Trophoblast cell (in vitro differentiated cells and primary cell): Measurements from ENCODE around the gene ACSM2A.
"Not testable (repeated sequence)": the region's sequence is repeated elsewhere in the genome, so short reads cannot be mapped to it uniquely, and the experiment has no call there.

Source experiments
- DNase-seq, 2 donors: peaks; one replicate each; pipeline ENCODE4 v3.0.0-alpha.2; 2016
- H2AFZ ChIP-seq: 2 replicates; pipeline ENCODE4 v1.6.1; 2013; ENCODE audit warnings: low read length, moderate library complexity, mild to moderate bottlenecking; ENCODE audit not compliant: insufficient read depth, poor library complexity
- H2AK5ac ChIP-seq: 2 replicates; pipeline ENCODE4 v1.6.1; 2013; ENCODE audit warnings: mild to moderate bottlenecking, low read length
- H2BK120ac ChIP-seq: 2 replicates; pipeline ENCODE4 v1.6.1; 2013; ENCODE audit warnings: low read length, mild to moderate bottlenecking, moderate library complexity; ENCODE audit not compliant: insufficient read depth, poor library complexity
- H2BK12ac ChIP-seq: 2 replicates; pipeline ENCODE4 v1.6.1; 2013; ENCODE audit warnings: mild to moderate bottlenecking, low read length, moderate library complexity
- H2BK5ac ChIP-seq: 2 replicates; pipeline ENCODE4 v1.6.1; 2013; ENCODE audit warnings: low read length, low read depth, moderate library complexity, mild to moderate bottlenecking; ENCODE audit not compliant: poor library complexity
- H3K14ac ChIP-seq: 2 replicates; pipeline ENCODE4 v1.6.1; 2013; ENCODE audit warnings: mild to moderate bottlenecking, low read length
- H3K18ac ChIP-seq: 2 replicates; pipeline ENCODE4 v1.6.1; 2013; ENCODE audit warnings: mild to moderate bottlenecking, low read length
- H3K23ac ChIP-seq: 2 replicates; pipeline ENCODE4 v1.6.1; 2013; ENCODE audit warnings: low read length
- H3K27ac ChIP-seq: 2 replicates; pipeline ENCODE4 v1.5.1; 2013; ENCODE audit warnings: low read depth, mild to moderate bottlenecking, inconsistent platforms, low read length, moderate library complexity
- H3K27me3 ChIP-seq: 2 replicates; pipeline ENCODE4 v1.6.1; 2013; ENCODE audit warnings: inconsistent platforms, mild to moderate bottlenecking, low read length, moderate library complexity; ENCODE audit not compliant: insufficient read depth
- H3K36me3 ChIP-seq, 2 experiments: 1 replicate in 1 of 2; 2 replicates in 1 of 2; pipeline ENCODE4 v1.6.1; 2013; ENCODE audit warnings: low read length in 2 of 2, mild to moderate bottlenecking in 2 of 2, moderate library complexity in 1 of 2; ENCODE audit not compliant: insufficient read depth in 2 of 2, control insufficient read depth in 1 of 2
- H3K4ac ChIP-seq: 2 replicates; pipeline ENCODE4 v1.6.1; 2013; ENCODE audit warnings: low read depth, mild to moderate bottlenecking, low read length, moderate library complexity
- H3K4me1 ChIP-seq, 2 experiments: 1 replicate in 1 of 2; 2 replicates in 1 of 2; pipeline ENCODE4 v1.6.1; 2013; ENCODE audit warnings: low read length in 2 of 2, mild to moderate bottlenecking in 2 of 2, moderate library complexity in 1 of 2; ENCODE audit not compliant: insufficient read depth in 2 of 2, control insufficient read depth in 1 of 2
- H3K4me2 ChIP-seq: 2 replicates; pipeline ENCODE4 v1.6.1; 2013; ENCODE audit warnings: inconsistent platforms, mild to moderate bottlenecking, low read length, moderate library complexity
- H3K4me3 ChIP-seq: 2 replicates; pipeline ENCODE4 v1.5.1; 2013; ENCODE audit warnings: mild to moderate bottlenecking, low read depth, low read length, inconsistent platforms
- H3K79me1 ChIP-seq: one replicate; pipeline ENCODE4 v1.6.1; 2013; ENCODE audit warnings: low read length
- H3K79me2 ChIP-seq: 2 replicates; pipeline ENCODE4 v1.6.1; 2013; ENCODE audit warnings: low read length, mild to moderate bottlenecking; ENCODE audit not compliant: control insufficient read depth, insufficient read depth, poor library complexity
- H3K9ac ChIP-seq: 2 replicates; pipeline ENCODE4 v1.6.1; 2013; ENCODE audit warnings: mild to moderate bottlenecking, low read length
- H3K9me3 ChIP-seq: 2 replicates; pipeline ENCODE4 v1.6.1; 2013; ENCODE audit warnings: low read depth, mild to moderate bottlenecking, control low read depth, inconsistent platforms, low read length; ENCODE audit not compliant: insufficient read depth
- H4K12ac ChIP-seq: 2 replicates; pipeline ENCODE4 v1.6.1; 2013; ENCODE audit warnings: low read depth, mild to moderate bottlenecking, low read length, moderate library complexity
- H4K8ac ChIP-seq: 2 replicates; pipeline ENCODE4 v1.6.1; 2013; ENCODE audit warnings: low read depth, mild to moderate bottlenecking, low read length, moderate library complexity
- H4K91ac ChIP-seq: one replicate; pipeline ENCODE4 v1.6.1; 2013; ENCODE audit warnings: low read depth, mild to moderate bottlenecking, low read length, moderate library complexity
- WGBS: extraction: QIAGEN DNeasy Blood & Tissue Kit; methylation state at CpG from one replicate; pipeline ENCODE4 v1.1.7; 2013; ENCODE audit warnings: missing lambda C conversion rate; ENCODE audit not compliant: insufficient read length, insufficient coverage; ENCODE audit errors: extremely low coverage; 5-methylcytosine and 5-hydroxymethylcytosine counted together

ACSM2A gene

DNA sequence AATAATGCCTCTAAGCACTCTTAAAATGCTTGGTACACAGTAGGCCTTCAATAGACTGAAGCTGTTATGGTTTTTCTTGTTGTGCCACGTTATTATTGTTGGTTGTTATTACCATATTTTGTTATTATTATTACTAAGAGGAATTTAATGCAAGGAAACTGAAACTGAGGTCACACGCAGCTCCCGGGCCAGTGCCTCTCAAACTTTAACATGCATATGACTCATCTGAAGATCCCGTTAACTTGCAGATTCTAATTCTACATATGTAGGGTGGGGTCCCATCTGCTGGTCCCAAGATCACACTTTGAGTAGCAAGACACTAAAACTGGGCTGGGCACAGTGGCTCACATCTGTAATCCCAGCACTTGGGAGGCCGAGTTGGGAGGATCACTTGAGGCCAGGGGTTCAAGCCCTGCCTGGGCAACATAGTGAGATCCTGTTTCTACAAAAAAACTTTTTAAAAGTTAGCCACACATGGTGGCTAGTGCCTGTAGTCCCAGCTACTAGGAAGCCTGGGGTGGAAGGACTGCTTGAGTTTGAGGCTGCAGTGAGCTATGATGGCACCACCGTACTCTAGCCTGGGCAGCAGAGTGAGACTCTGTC lies 41.1 kb upstream of the ACSM2A start:
- Histone ChIP-seq H3K36me3 (no peaks in the 10 kb centered on the region), H3K14ac (no peak overlapping the region), H2BK12ac (no peak overlapping the region), H3K23ac (no peak overlapping the region), H3K27me3 (no peaks in the 10 kb centered on the region), H2AK5ac (no peak overlapping the region), H4K12ac (no peak overlapping the region), H3K9ac (no peak overlapping the region), H3K9me3 (no peaks in the 10 kb centered on the region), H3K4ac (no peak overlapping the region), H3K4me3 (no peak overlapping the region), H2BK120ac (no peak overlapping the region), H3K27ac (no peak overlapping the region), H4K91ac (no peak overlapping the region), H3K4me1 (no peaks in the 10 kb centered on the region), H3K79me2 (no peaks in the 10 kb centered on the region), H4K8ac (no peak overlapping the region), H3K4me2 (no peak overlapping the region), H3K18ac (no peak overlapping the region), H3K79me1 (no peaks in the 10 kb centered on the region), H2AFZ (no peak overlapping the region), H2BK5ac (no peak overlapping the region)
- WGBS: no CpG with 5 or more reads among the region's 6 CpGs
- peak in 1 of 2 donors; percentile 18 for DNase-seq

DNA sequence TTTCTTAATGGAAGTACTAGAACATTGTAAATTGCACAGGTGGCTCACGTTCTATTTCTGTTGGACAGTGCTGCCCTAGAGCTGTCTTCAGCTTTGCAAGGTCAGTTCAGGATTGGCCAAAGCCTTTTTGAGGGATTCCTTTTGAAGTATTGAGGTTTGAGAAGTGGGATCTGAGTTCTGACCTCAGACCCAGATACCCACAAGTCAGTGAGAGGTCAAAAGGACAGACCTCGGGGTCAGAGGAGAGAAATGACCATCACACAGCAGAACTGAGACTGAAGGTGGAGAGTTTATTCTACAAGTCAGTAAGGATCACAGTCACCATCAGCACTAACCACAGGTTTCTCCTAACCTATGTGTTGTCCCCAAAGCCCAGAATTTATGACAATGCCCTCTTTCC lies 40.3 kb upstream of the ACSM2A start:
- Histone ChIP-seq H2AK5ac (no peak overlapping the region), H4K8ac (no peak overlapping the region), H3K79me1 (no peaks in the 10 kb centered on the region), H3K27ac (no peak overlapping the region), H2BK5ac (no peak overlapping the region), H3K9me3 (no peaks in the 10 kb centered on the region), H3K36me3 (no peaks in the 10 kb centered on the region), H3K4me3 (no peak overlapping the region), H3K14ac (no peak overlapping the region), H3K27me3 (no peaks in the 10 kb centered on the region), H4K91ac (no peak overlapping the region), H3K4ac (no peak overlapping the region), H4K12ac (no peak overlapping the region), H2AFZ (no peak overlapping the region), H3K4me2 (no peak overlapping the region), H3K18ac (no peak overlapping the region), H2BK120ac (no peak overlapping the region), H2BK12ac (no peak overlapping the region), H3K23ac (no peak overlapping the region), H3K9ac (no peak overlapping the region), H3K4me1 (no peaks in the 10 kb centered on the region), H3K79me2 (no peaks in the 10 kb centered on the region)
- no peak for DNase-seq
- no CpG with 5 or more reads among the region's 2 CpGs for WGBS

DNA sequence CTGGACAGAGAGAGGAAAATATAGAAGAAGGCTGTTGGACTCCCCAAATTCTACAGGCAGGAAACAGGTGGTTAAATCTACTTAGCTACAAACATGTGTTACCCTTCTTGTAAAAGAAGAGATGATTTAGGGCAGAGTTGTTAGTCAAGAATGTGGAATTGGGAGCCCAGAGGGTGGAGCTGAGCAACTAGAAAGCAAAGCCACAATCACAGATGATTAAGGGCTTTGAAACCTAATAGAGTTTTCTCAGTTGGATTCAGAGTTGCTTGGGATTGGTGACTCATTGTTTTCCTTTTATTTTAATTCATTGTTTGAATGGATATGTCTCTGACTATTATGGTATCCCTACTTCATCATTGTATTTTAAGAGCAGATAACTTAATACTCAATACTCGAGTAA lies 35.8 kb upstream of the ACSM2A start:
- H2AFZ ChIP-seq: no peak overlapping the region
- H4K12ac ChIP-seq: no peak overlapping the region
- H3K4me2 ChIP-seq: no peak overlapping the region
- H2AK5ac ChIP-seq: no peak overlapping the region
- no peaks in the 10 kb centered on the region for H3K79me2 ChIP-seq
- H3K79me1 ChIP-seq: no peaks in the 10 kb centered on the region
- no CpG with 5 or more reads among the region's 1 CpG for WGBS
- no peaks in the 10 kb centered on the region for H3K9me3 ChIP-seq
- no peak for DNase-seq
- H3K36me3 ChIP-seq: no peaks in the 10 kb centered on the region
- H4K91ac ChIP-seq: no peak overlapping the region
- no peak overlapping the region for H3K27ac ChIP-seq
- H3K18ac ChIP-seq: no peak overlapping the region
- no peak overlapping the region for H4K8ac ChIP-seq
- no peaks in the 10 kb centered on the region for H3K4me1 ChIP-seq
- H3K4me3 ChIP-seq: no peak overlapping the region
- H3K4ac ChIP-seq: no peak overlapping the region
- H3K27me3 ChIP-seq: no peaks in the 10 kb centered on the region
- H3K14ac ChIP-seq: no peak overlapping the region
- H2BK5ac ChIP-seq: no peak overlapping the region
- H2BK12ac ChIP-seq: no peak overlapping the region
- no peak overlapping the region for H2BK120ac ChIP-seq
- H3K9ac ChIP-seq: no peak overlapping the region
- H3K23ac ChIP-seq: no peak overlapping the region

DNA sequence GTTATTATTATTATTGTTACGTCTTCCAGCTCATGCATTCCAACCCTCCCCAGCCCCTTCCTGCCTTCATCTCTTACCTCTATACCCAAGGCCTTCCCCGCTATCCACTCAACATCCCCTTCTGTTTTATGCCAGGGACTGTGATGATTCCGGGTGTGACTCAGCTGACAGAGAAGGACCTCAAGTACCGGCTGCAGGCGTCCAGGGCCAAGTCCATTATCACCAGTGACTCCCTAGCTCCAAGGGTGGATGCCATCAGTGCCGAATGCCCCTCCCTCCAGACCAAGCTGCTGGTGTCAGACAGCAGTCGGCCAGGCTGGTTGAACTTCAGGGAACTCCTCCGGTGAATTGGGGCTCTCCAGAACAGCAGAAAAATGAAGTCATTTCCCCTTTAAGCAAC lies 32.2 kb upstream of the ACSM2A start:
- not testable (repeated sequence) for H3K14ac ChIP-seq, H2BK12ac ChIP-seq, H3K27ac ChIP-seq, H2AFZ ChIP-seq, H2BK120ac ChIP-seq, H4K91ac ChIP-seq, H3K9me3 ChIP-seq, H3K4me3 ChIP-seq, H3K4me2 ChIP-seq, H3K9ac ChIP-seq, H3K4me1 ChIP-seq, H3K18ac ChIP-seq, H3K79me2 ChIP-seq, H3K79me1 ChIP-seq, DNase-seq, H2BK5ac ChIP-seq, H3K4ac ChIP-seq, H3K23ac ChIP-seq, H4K8ac ChIP-seq, H3K27me3 ChIP-seq, H4K12ac ChIP-seq, H3K36me3 ChIP-seq, H2AK5ac ChIP-seq
- no CpG with 5 or more reads among the region's 8 CpGs for WGBS
